Activated gamma-delta T cell treated with anti-CD3 and anti-CD28 coated beads, Interleukin-2, amount 50 U/mL, for 16 hours (primary cell): ENCODE data around the gene GOLGA8T.
"Not testable (repeated sequence)": the region's sequence is repeated elsewhere in the genome, so short reads cannot be mapped to it uniquely, and the experiment has no call there.

Experiments used
- DNase-seq: peaks from one replicate; pipeline ENCODE4 v3.0.0-alpha.2; 2020; ENCODE audit warnings: low read depth

GOLGA8T gene

GRCh38 chr15:30191639-30192038 is 56.8 kb downstream of the GOLGA8T start:
- DNase-seq = not testable (repeated sequence)

DNA sequence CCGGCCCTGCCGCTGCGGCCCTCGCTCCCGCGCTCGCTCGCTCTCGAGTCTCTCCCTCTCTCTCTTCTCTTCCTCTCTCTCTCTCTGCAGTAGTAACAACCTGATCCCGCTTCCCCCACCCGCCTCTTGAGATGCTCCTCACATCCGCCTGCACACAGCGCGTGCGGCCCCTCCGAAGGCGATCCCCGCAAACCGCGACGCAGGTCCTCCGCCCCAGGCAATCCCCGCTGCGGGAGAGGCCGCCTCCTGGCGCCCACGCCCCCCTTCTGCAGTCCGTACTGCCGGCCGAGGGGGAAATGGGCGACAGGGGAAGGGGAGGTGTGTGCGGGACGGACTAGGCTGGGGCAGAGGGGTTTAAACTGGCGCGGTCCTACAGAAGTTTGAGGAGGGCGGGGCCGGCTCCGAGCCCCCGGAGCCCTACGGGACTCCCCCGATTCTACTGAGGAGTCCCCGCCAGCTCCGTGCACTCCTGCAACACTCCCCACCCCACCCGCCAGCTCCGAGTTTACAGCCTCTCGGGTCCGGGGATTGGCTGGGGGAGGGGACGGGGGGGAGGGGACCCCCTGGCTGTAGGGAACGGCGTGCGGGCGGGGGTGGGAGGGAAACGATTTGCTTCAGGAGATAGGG is 57.4 kb downstream of the GOLGA8T start:
- not testable (repeated sequence) for DNase-seq

DNA sequence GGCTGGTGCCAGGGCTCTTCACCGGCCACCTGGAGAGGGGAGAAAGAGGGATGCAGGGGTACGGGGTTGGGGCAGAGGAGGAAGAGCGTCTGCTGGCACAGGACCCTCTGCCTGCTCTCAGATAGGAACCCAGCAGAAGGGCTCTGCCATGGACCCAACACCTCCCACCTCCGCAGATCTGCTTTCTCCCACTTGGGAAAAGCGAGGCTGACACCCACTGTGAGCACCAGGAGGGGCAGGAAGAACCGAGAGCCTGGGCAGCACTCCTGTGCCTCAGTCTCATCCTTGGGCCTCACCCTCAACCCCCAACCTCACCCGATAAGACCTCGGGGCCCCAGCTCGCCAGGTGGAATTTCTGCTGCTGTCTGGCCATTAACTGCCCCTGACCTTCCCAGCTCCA is 58.0 kb downstream of the GOLGA8T start:
- not testable (repeated sequence) for DNase-seq
